ENCODE measurements around the gene MEF2A. TPM values are rescaled to one million over a fixed set of nuclear protein-coding genes. Genes with fewer than 3 reads are reported as not detected.

The MEF2A gene
- total RNA-seq, 2 donors from 2014 or later, result 164 to 168 TPM

DNA sequence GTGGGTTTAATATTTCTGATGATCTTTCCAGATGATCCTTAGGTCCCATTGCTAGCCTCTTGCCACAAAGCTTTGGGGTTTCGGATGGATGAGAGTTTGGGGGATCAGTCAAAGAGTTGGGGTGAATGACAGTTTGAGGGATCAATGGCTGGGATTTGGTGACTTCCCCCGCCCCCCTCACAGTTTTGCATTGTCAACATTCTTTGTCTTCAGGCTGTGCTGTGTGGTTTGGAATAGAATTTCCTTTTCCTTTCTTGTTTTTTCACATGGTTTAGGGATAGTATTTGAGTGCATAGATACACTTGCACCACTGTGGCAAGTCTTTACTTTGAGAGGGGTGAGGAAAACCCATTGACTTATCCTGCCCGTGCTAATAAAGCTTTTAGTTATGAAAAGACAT is 14.3 kb downstream of the MEF2A start:
- no peak for ATAC-seq (ENCODE audit: insufficient number of reproducible peaks, low FRiP score, low read depth)
- Histone ChIP-seq H3K27me3 (replicated peaks; ENCODE audit: insufficient read depth) (no peaks in the 10 kb centered on the region), H3K4me1 (ENCODE audit: control insufficient read depth in 1 of 2, low read depth in 2 of 2) (peaks cover 30 to 67% of the 10 kb centered on the region in 2 donors), H3K4me3 (no peak overlapping the region), H3K9me3 (no peaks in the 10 kb centered on the region), H3K36me3 (no peaks in the 10 kb centered on the region), H3K27ac (peak overlapping the region in 1 of 2 donors; percentile 21)
- TF ChIP-seq, protein P1, sequence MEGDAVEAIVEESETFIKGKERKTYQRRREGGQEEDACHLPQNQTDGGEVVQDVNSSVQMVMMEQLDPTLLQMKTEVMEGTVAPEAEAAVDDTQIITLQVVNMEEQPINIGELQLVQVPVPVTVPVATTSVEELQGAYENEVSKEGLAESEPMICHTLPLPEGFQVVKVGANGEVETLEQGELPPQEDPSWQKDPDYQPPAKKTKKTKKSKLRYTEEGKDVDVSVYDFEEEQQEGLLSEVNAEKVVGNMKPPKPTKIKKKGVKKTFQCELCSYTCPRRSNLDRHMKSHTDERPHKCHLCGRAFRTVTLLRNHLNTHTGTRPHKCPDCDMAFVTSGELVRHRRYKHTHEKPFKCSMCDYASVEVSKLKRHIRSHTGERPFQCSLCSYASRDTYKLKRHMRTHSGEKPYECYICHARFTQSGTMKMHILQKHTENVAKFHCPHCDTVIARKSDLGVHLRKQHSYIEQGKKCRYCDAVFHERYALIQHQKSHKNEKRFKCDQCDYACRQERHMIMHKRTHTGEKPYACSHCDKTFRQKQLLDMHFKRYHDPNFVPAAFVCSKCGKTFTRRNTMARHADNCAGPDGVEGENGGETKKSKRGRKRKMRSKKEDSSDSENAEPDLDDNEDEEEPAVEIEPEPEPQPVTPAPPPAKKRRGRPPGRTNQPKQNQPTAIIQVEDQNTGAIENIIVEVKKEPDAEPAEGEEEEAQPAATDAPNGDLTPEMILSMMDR (IDR thresholded peaks at IDR 0.05), result no peak
- no peak for DNase-seq (ENCODE audit: low spot score)

GRCh38 chr15:99582508-99582960 is 16.8 kb downstream of the MEF2A start:
- no peak for ATAC-seq (ENCODE audit: insufficient number of reproducible peaks, low FRiP score, low read depth)
- Histone ChIP-seq H3K27me3 (replicated peaks; ENCODE audit: insufficient read depth) (no peaks in the 10 kb centered on the region), H3K27ac (no peak overlapping the region), H3K9me3 (no peaks in the 10 kb centered on the region), H3K4me3 (no peak overlapping the region), H3K4me1 (ENCODE audit: control insufficient read depth in 1 of 2, low read depth in 2 of 2) (peaks cover 26 to 48% of the 10 kb centered on the region in 2 donors), H3K36me3 (no peaks in the 10 kb centered on the region)
- no peak for DNase-seq (ENCODE audit: low spot score)
- TF ChIP-seq, protein P1 (IDR thresholded peaks at IDR 0.05), result no peak

DNA sequence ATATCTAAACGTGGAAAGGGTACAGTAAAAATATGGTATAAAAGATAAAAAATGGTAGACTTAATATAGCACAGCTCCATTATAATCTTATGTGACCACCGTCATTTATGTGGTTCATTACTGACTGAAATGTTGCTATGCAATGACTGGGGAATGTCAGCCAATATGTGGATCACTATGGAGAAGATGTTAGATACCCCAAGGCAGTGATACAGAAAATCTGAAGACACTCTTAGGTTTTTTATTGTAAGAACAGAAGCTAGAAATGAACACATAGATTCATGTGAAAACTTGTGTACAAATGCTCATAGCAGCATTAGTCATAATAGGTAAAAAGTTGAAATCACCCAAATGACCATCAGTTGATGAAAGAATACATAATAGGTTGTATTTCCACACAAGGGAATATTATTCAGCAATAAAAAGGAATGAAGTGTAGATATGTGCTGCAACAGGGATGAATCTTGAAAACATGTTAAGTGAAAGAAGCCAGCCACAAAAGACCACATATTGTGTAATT is 18.4 kb downstream of the MEF2A start:
- Histone ChIP-seq H3K4me1 (ENCODE audit: control insufficient read depth in 1 of 2, low read depth in 2 of 2) (peaks cover 20 to 32% of the 10 kb centered on the region in 2 donors), H3K9me3 (no peaks in the 10 kb centered on the region), H3K4me3 (no peak overlapping the region), H3K27ac (no peak overlapping the region), H3K27me3 (replicated peaks; ENCODE audit: insufficient read depth) (no peaks in the 10 kb centered on the region), H3K36me3 (no peaks in the 10 kb centered on the region)
- DNase-seq (ENCODE audit: low spot score) (no peak), ATAC-seq (ENCODE audit: insufficient number of reproducible peaks, low FRiP score, low read depth) (no peak)
- TF ChIP-seq, protein P1 (IDR thresholded peaks at IDR 0.05), result no peak

DNA sequence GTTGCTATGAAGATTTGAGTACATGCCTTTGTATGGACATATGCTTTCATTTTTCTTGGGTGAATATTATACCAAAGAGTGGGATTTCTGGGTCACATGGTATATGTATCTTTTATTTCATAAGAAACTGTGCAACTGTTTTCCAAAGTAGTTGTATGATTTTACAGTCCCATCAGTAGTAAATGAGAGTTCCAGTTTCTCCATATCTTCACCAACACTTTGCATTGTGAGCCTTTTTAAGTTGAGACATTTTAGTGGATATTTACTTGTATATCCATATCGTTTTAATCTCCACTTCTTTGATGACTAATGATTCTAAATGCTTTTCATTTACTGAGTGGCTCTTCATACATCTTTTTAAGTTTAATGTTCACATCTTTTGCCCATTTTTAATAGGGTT is 20.3 kb downstream of the MEF2A start:
- DNase-seq (ENCODE audit: low spot score), result no peak

GRCh38 chr15:99589801-99590200 is 24.0 kb downstream of the MEF2A start:
- no peaks in the 10 kb centered on the region for H3K36me3 ChIP-seq
- H3K4me1 ChIP-seq (ENCODE audit: control insufficient read depth in 1 of 2, low read depth in 2 of 2), result peaks cover 15 to 20% of the 10 kb centered on the region in 2 donors
- TF ChIP-seq, protein P1 (IDR thresholded peaks at IDR 0.05), result no peak
- H3K9me3 ChIP-seq, result no peaks in the 10 kb centered on the region
- H3K27ac ChIP-seq, result no peak overlapping the region
- ATAC-seq (ENCODE audit: insufficient number of reproducible peaks, low FRiP score, low read depth) (no peak), DNase-seq (ENCODE audit: low spot score) (no peak)
- H3K27me3 ChIP-seq (replicated peaks; ENCODE audit: insufficient read depth), result no peaks in the 10 kb centered on the region
- H3K4me3 ChIP-seq, result no peak overlapping the region

More for the DNA sequence above, 20.3 kb downstream of the MEF2A start:
- Histone ChIP-seq H3K4me3 (no peak overlapping the region), H3K36me3 (no peaks in the 10 kb centered on the region), H3K27me3 (replicated peaks; ENCODE audit: insufficient read depth) (no peaks in the 10 kb centered on the region), H3K27ac (no peak overlapping the region), H3K4me1 (ENCODE audit: control insufficient read depth in 1 of 2, low read depth in 2 of 2) (peaks cover 9 to 16% of the 10 kb centered on the region in 2 donors), H3K9me3 (no peaks in the 10 kb centered on the region)
- TF ChIP-seq, protein P1 (IDR thresholded peaks at IDR 0.05), result no peak
- no peak for ATAC-seq (ENCODE audit: insufficient number of reproducible peaks, low FRiP score, low read depth)
